Stimulated activated CD8-positive, alpha-beta memory T cell treated with anti-CD3 and anti-CD28 coated beads, Interleukin-4, amount 100 ng/mL, for 1 hour (primary cell): ENCODE results near the gene LAMA2.

Experiments used
- DNase-seq, 2 donors: peaks; one replicate each; pipeline ENCODE4 v3.0.0-alpha.2; 2020; ENCODE audit warnings: low read depth in 2 of 2, low spot score in 1 of 2

Gene LAMA2

GRCh38 chr6:128899341-128900050, 16.6 kb downstream of the LAMA2 start:
- DNase-seq, result no peak

- no peak for DNase-seq
Measured at GRCh38 chr6:128903715-128904114, 20.8 kb downstream of the LAMA2 start.

GRCh38 chr6:128914051-128914450, 31.1 kb downstream of the LAMA2 start:
- no peak for DNase-seq

GRCh38 chr6:128918886-128919285, 35.9 kb downstream of the LAMA2 start:
- no peak for DNase-seq

- DNase-seq, result no peak
Measured at GRCh38 chr6:128919412-128920180, 36.7 kb downstream of the LAMA2 start.

- DNase-seq, result no peak
Measured at GRCh38 chr6:128925765-128926164, 42.8 kb downstream of the LAMA2 start.

- DNase-seq, result no peak
Measured at GRCh38 chr6:128929869-128930268, 46.9 kb downstream of the LAMA2 start.

GRCh38 chr6:128930321-128930720, 47.4 kb downstream of the LAMA2 start:
- no peak for DNase-seq

GRCh38 chr6:128932061-128932460, 49.1 kb downstream of the LAMA2 start:
- DNase-seq, result no peak

GRCh38 chr6:128950864-128951263, 67.9 kb downstream of the LAMA2 start:
- no peak for DNase-seq

- no peak for DNase-seq
Measured at GRCh38 chr6:128952902-128953301, 70.0 kb downstream of the LAMA2 start.

- DNase-seq, result no peak
Measured at GRCh38 chr6:128954308-128955043, 71.5 kb downstream of the LAMA2 start.

GRCh38 chr6:128963561-128963960, 80.6 kb downstream of the LAMA2 start:
- DNase-seq, result no peak

- DNase-seq, result no peak
Measured at GRCh38 chr6:128964233-128964755, 81.4 kb downstream of the LAMA2 start.

- DNase-seq, result no peak
Measured at GRCh38 chr6:128964771-128965170, 81.8 kb downstream of the LAMA2 start.

- DNase-seq, result no peak
Measured at GRCh38 chr6:128966934-128967333, 84.0 kb downstream of the LAMA2 start.

- no peak for DNase-seq
Measured at GRCh38 chr6:128979071-128979470, 96.1 kb downstream of the LAMA2 start.

GRCh38 chr6:128981716-128982115, 98.8 kb downstream of the LAMA2 start:
- DNase-seq, result no peak

- no peak for DNase-seq
Measured at GRCh38 chr6:128990360-128990759, 107.4 kb downstream of the LAMA2 start.

GRCh38 chr6:128990915-128991314, 108.0 kb downstream of the LAMA2 start:
- no peak for DNase-seq

- DNase-seq, result no peak
Measured at GRCh38 chr6:128993166-128993565, 110.2 kb downstream of the LAMA2 start.

- DNase-seq, result no peak
Measured at GRCh38 chr6:128997880-128998279, 114.9 kb downstream of the LAMA2 start.
